IMR-90 (cell line): Measurements from ENCODE around the gene YBEY. TPM values are rescaled to one million over a fixed set of nuclear protein-coding genes. Genes with fewer than 3 reads are reported as not detected.

ENCODE experiments used
- ATAC-seq: fragments of 200-7000 bp; cut with Tn5 transposase; 2 replicates; pipeline ENCODE4 v1.9.1; 2020; ENCODE audit warnings: low read depth, mild to moderate bottlenecking, moderate library complexity
- BruUV-seq: library from RNA; stranded (reverse); fragments of 400-500 nt; replicated peaks from 2 replicates; lab custom pipeline; 2021; lab: Mats Ljungman, UMichigan
- CTCF ChIA-PET: fragments of 300-600 bp; formaldehyde crosslinking; extraction: SDS; loops from one replicate; lab custom pipeline; 2021; ENCODE audit warnings: antibody characterized with exemption; lab: Yijun Ruan, JAX
- POLR2A ChIA-PET: fragments of 300-600 bp; sonication (Branson Sonifier 250); formaldehyde crosslinking; loops from one replicate; lab custom pipeline; 2022; ENCODE audit warnings: antibody characterized with exemption; ENCODE audit not compliant: unreplicated experiment; lab: Charles Lee
- DNase-seq: peaks from one replicate; pipeline ENCODE4 v3.0.0; 2013
- H2AFZ ChIP-seq: replicated peaks from 2 replicates; pipeline ENCODE3; 2013; ENCODE audit warnings: low read length, mild to moderate bottlenecking; ENCODE audit not compliant: poor library complexity
- H2AK5ac ChIP-seq: 2 replicates; pipeline ENCODE4 v1.6.1; 2013; ENCODE audit warnings: low read depth, low read length, inconsistent platforms
- H2AK9ac ChIP-seq: replicated peaks from 2 replicates; pipeline ENCODE3; 2013; ENCODE audit warnings: mild to moderate bottlenecking, low read depth, low read length, moderate library complexity; ENCODE audit not compliant: poor library complexity
- H2BK120ac ChIP-seq: 2 replicates; pipeline ENCODE4 v1.6.1; 2013; ENCODE audit warnings: low read depth, low read length, inconsistent platforms
- H2BK15ac ChIP-seq: 3 replicates; pipeline ENCODE4 v1.6.1; 2013; ENCODE audit warnings: low read depth, low read length, inconsistent platforms
- H2BK20ac ChIP-seq: 2 replicates; pipeline ENCODE4 v1.6.1; 2013; ENCODE audit warnings: low read depth, mild to moderate bottlenecking, inconsistent platforms, low read length, moderate library complexity
- H2BK5ac ChIP-seq: 2 replicates; pipeline ENCODE4 v1.6.1; 2013; ENCODE audit warnings: mild to moderate bottlenecking, low read depth, low read length, inconsistent platforms; ENCODE audit not compliant: poor library complexity, severe bottlenecking
- H3K14ac ChIP-seq: replicated peaks from 2 replicates; pipeline ENCODE4 v1.6.1; 2013; ENCODE audit warnings: low read depth, low read length, inconsistent platforms
- H3K18ac ChIP-seq: 2 replicates; pipeline ENCODE4 v1.6.1; 2013; ENCODE audit warnings: low read depth, low read length, control low read depth
- H3K23ac ChIP-seq: 2 replicates; pipeline ENCODE4 v1.6.1; 2013; ENCODE audit warnings: low read depth, low read length, inconsistent platforms
- H3K27ac ChIP-seq: 2 replicates; pipeline ENCODE4 v1.5.1; 2013; ENCODE audit warnings: mild to moderate bottlenecking, control low read depth, low read length; ENCODE audit not compliant: insufficient read depth
- H3K27me3 ChIP-seq: 2 replicates; pipeline ENCODE4 v1.6.1; 2013; ENCODE audit warnings: low read length; ENCODE audit not compliant: control insufficient read depth, insufficient read depth
- H3K36me3 ChIP-seq: 2 replicates; pipeline ENCODE4 v1.6.1; 2013; ENCODE audit warnings: low read length, mixed read lengths; ENCODE audit not compliant: control insufficient read depth, insufficient read depth
- H3K4ac ChIP-seq: 2 replicates; pipeline ENCODE4 v1.6.1; 2013; ENCODE audit warnings: low read depth, low read length, inconsistent platforms
- H3K4me1 ChIP-seq: 2 replicates; pipeline ENCODE4 v1.6.1; 2013; ENCODE audit warnings: low read length, mixed read lengths; ENCODE audit not compliant: control insufficient read depth, insufficient read depth
- H3K4me2 ChIP-seq: 2 replicates; pipeline ENCODE4 v1.6.1; 2013; ENCODE audit warnings: low read depth, mild to moderate bottlenecking, control low read depth, low read length, moderate library complexity
- H3K4me3 ChIP-seq: 2 replicates; pipeline ENCODE4 v1.5.1; 2013; ENCODE audit warnings: low read depth, mild to moderate bottlenecking, control low read depth, low read length, moderate library complexity; ENCODE audit not compliant: insufficient read depth
- H3K56ac ChIP-seq: 2 replicates; pipeline ENCODE4 v1.6.1; 2013; ENCODE audit warnings: low read length, inconsistent platforms; ENCODE audit not compliant: insufficient read depth; ENCODE audit errors: extremely low read depth
- H3K79me1 ChIP-seq, 2 experiments: 2 replicates each; pipeline ENCODE4 v1.6.1; 2013; ENCODE audit warnings: low read length in 2 of 2, inconsistent platforms in 1 of 2, low read depth in 1 of 2
- H3K9ac ChIP-seq: 2 replicates; pipeline ENCODE4 v1.6.1; 2013; ENCODE audit warnings: low read depth, low read length, control low read depth
- H3K9me1 ChIP-seq: 2 replicates; pipeline ENCODE4 v1.6.1; 2013; ENCODE audit warnings: low read length, inconsistent platforms; ENCODE audit not compliant: insufficient read depth
- H3K9me3 ChIP-seq: 2 replicates; pipeline ENCODE4 v1.6.1; 2013; ENCODE audit warnings: low read length; ENCODE audit not compliant: control insufficient read depth, insufficient read depth
- H4K20me1 ChIP-seq: 2 replicates; pipeline ENCODE4 v1.6.1; 2013; ENCODE audit warnings: low read length, inconsistent platforms; ENCODE audit not compliant: insufficient read depth
- H4K5ac ChIP-seq: 2 replicates; pipeline ENCODE4 v1.6.1; 2013; ENCODE audit warnings: mild to moderate bottlenecking, low read depth, low read length, control low read depth
- H4K8ac ChIP-seq, 2 experiments: 2 replicates each; pipeline ENCODE4 v1.6.1; 2013; ENCODE audit warnings: low read depth in 2 of 2, low read length in 2 of 2, control low read depth in 1 of 2, inconsistent platforms in 1 of 2
- H4K91ac ChIP-seq: 2 replicates; pipeline ENCODE4 v1.6.1; 2013; ENCODE audit warnings: low read depth, low read length, inconsistent platforms; ENCODE audit not compliant: insufficient read depth
- MXI1 ChIP-seq: IDR thresholded peaks from 2 replicates; pipeline ENCODE4 v1.6.1; 2012; ENCODE audit warnings: low read depth, mild to moderate bottlenecking, low read length, moderate library complexity, borderline replicate concordance
- WGBS, 2 experiments: methylation state at CpG; one replicate each; pipeline versions ENCODE4 v1.1.5 to v1.1.7; 2013; ENCODE audit warnings: missing lambda C conversion rate in 2 of 2; ENCODE audit not compliant: insufficient read length in 1 of 2; ENCODE audit errors: extremely low coverage in 2 of 2; 5-methylcytosine and 5-hydroxymethylcytosine counted together
- dilution Hi-C: fragments of 300-500 bp; cut with HindIII; formaldehyde crosslinking; loops from one replicate; pipeline ENCODE4 v1.14.3; 2018; ENCODE audit warnings: low sequenced_read_pairs; ENCODE audit not compliant: unreplicated experiment
- in situ Hi-C: fragments of 300-500 bp; cut with MboI; formaldehyde crosslinking; loops from 3 replicates; pipeline ENCODE4 v1.14.3; 2019; ENCODE audit warnings: low sequenced_read_pairs, inconsistent platforms, mixed read lengths
- intact Hi-C: fragments of 100-400 bp; cut with micrococcal nuclease; formaldehyde crosslinking; loops from 2 replicates; pipeline ENCODE4 v1.10.0; 2022
- polyA plus RNA-seq, 3 experiments: library from polyadenylated mRNA; depleted of rRNA; stranded (reverse); fragments of >200 nt; gene quantifications; 2 replicates each; pipeline ENCODE4 v1.2.3, GENCODE V29; 2012; ENCODE audit warnings: low replicate concordance in 1 of 3
- total RNA-seq: library from RNA; depleted of rRNA; stranded (reverse); fragments of >200 nt; gene quantifications from 2 replicates; pipeline ENCODE4 v1.2.3, GENCODE V29; 2012

YBEY gene
- total and polyA plus RNA-seq, 2 of the 4 experiments (the other 2 are of a cell fraction), result 5.9 to 26.2 TPM

DNA sequence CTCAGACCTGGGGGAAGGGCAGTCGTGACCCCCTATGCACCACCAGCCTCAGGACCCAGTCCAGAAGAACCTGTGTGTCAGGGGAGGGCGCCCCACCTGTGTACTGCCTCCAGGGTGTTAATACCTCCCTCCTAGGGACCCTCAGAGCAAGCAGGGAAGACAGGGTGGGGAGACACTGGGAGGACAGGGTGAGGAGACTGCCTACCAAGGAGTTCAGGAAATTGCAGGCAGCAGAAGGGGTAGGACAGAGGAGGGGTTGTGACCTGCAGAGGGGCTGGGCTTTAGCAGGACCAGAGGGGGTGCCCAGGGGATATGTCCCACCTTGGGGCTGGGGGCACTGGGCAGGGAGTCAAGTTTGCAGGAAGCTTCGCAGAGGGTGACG is 32.3 kb downstream of the YBEY start:
- H3K4me1 ChIP-seq, result peaks cover 4% of the 10 kb centered on the region
- H4K8ac ChIP-seq, result no peak overlapping the region
- dilution Hi-C loops, result no loop called here
- H3K18ac ChIP-seq, result no peak overlapping the region
- no peak for DNase-seq
- peaks cover 20 to 58% of the 10 kb centered on the region in 2 experiments for H3K79me1 ChIP-seq
- POLR2A ChIA-PET, result no interaction called here
- no peak overlapping the region for H2BK5ac ChIP-seq
- no peak overlapping the region for H2BK15ac ChIP-seq
- peaks cover 6% of the 10 kb centered on the region; the same call in 1 of the 2 replicates for H3K9me1 ChIP-seq
- H2AK5ac ChIP-seq, result no peak overlapping the region
- H3K4me3 ChIP-seq, result no peak overlapping the region
- H2BK120ac ChIP-seq, result no peak overlapping the region
- H3K9ac ChIP-seq, result no peak overlapping the region
- peaks cover 10% of the 10 kb centered on the region for H4K20me1 ChIP-seq
- in situ Hi-C loops, result no loop called here
- no peak for TF ChIP-seq MXI1
- no peak overlapping the region for H3K56ac ChIP-seq
- H3K4ac ChIP-seq, result no peak overlapping the region
- no peak overlapping the region for H4K91ac ChIP-seq
- ATAC-seq, result no peak
- no peak overlapping the region for H2BK20ac ChIP-seq
- H2AFZ ChIP-seq, result no peak overlapping the region
- H3K4me2 ChIP-seq, result no peak overlapping the region
- CTCF ChIA-PET, result no interaction called here
- BruUV-seq, result no TSS peak
- no peak overlapping the region for H4K5ac ChIP-seq
- WGBS, 2 experiments, result no CpG with 5 or more reads among the region's 4 CpGs
- no peaks in the 10 kb centered on the region for H3K27me3 ChIP-seq
- H3K14ac ChIP-seq, result no peak overlapping the region
- peak overlapping the region; percentile 29 for H2AK9ac ChIP-seq
- H3K36me3 ChIP-seq, result peaks cover 4% of the 10 kb centered on the region
- no peak overlapping the region for H3K23ac ChIP-seq
- H3K27ac ChIP-seq, result no peak overlapping the region
- no peaks in the 10 kb centered on the region for H3K9me3 ChIP-seq
- intact Hi-C loops, result no loop called here
